22Rv1 (cell line): ENCODE results near the gene PTPRE.

Source experiments
- ZFX ChIP-seq: fragments of 450-650 bp; IDR thresholded peaks from 2 replicates; pipeline ENCODE4 v1.6.1; 2017; ENCODE audit warnings: antibody characterized with exemption, borderline replicate concordance
- TF ChIP-seq, protein P1 (sequence below): fragments of 450-650 bp; IDR thresholded peaks from 2 replicates; pipeline ENCODE4 v1.5.1; 2017; ENCODE audit warnings: mild to moderate bottlenecking

- TF ChIP-seq, protein P1, sequence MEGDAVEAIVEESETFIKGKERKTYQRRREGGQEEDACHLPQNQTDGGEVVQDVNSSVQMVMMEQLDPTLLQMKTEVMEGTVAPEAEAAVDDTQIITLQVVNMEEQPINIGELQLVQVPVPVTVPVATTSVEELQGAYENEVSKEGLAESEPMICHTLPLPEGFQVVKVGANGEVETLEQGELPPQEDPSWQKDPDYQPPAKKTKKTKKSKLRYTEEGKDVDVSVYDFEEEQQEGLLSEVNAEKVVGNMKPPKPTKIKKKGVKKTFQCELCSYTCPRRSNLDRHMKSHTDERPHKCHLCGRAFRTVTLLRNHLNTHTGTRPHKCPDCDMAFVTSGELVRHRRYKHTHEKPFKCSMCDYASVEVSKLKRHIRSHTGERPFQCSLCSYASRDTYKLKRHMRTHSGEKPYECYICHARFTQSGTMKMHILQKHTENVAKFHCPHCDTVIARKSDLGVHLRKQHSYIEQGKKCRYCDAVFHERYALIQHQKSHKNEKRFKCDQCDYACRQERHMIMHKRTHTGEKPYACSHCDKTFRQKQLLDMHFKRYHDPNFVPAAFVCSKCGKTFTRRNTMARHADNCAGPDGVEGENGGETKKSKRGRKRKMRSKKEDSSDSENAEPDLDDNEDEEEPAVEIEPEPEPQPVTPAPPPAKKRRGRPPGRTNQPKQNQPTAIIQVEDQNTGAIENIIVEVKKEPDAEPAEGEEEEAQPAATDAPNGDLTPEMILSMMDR: no peak
- no peak for TF ChIP-seq ZFX
Observed at GRCh38 chr10:127962205-127962604, 55.3 kb downstream of the PTPRE start.
